Endothelial cell of umbilical vein (primary cell): ENCODE measurements around the gene FBXO48. TPM values are rescaled to one million over a fixed set of nuclear protein-coding genes. Genes with fewer than 3 reads are reported as not detected.

Source experiments
- BruUV-seq: library from RNA; stranded (reverse); fragments of 400-500 nt; replicated peaks from 2 replicates; lab custom pipeline; 2021; lab: Mats Ljungman, UMichigan
- CTCF ChIA-PET: fragments of 300-600, 350-600 bp; sonication (Branson Sonifier 250); formaldehyde crosslinking; loops from one replicate; lab custom pipeline; 2021; ENCODE audit warnings: antibody characterized with exemption, inconsistent platforms; lab: Charles Lee
- POLR2A ChIA-PET: fragments of 300-600, 350-600 bp; sonication (Branson Sonifier 250); formaldehyde crosslinking; loops from one replicate; lab custom pipeline; 2021; ENCODE audit warnings: antibody characterized with exemption, inconsistent platforms; lab: Charles Lee
- DNase-seq: peaks from one replicate; pipeline ENCODE4 v3.0.0-alpha.2; 2011; ENCODE audit warnings: low read depth, low spot score
- FAIRE-seq: peaks from 2 replicates; lab custom pipeline; 2011; peaks lifted over from hg19 to GRCh38; lab: Jason Lieb, UNC
- H2AFZ ChIP-seq: 2 replicates; pipeline ENCODE4 v1.6.0; 2012; ENCODE audit warnings: low read depth, low read length, control low read depth, inconsistent platforms
- H3K27ac ChIP-seq: 2 replicates; pipeline ENCODE4 v1.5.1; 2011; ENCODE audit warnings: low read depth, mild to moderate bottlenecking, control low read depth, low read length, moderate library complexity; ENCODE audit not compliant: insufficient read depth
- H3K27me3 ChIP-seq, 2 experiments: 2 replicates each; pipeline versions ENCODE4 v1.6.0 to v1.6.1; 2011; ENCODE audit warnings: low read length in 2 of 2, mixed read lengths in 1 of 2; ENCODE audit not compliant: control insufficient read depth in 2 of 2, insufficient read depth in 2 of 2
- H3K36me3 ChIP-seq, 2 experiments: 2 replicates in 1 of 2; 3 replicates in 1 of 2; pipeline ENCODE4 v1.5.1; 2011; ENCODE audit warnings: low read length in 2 of 2, mild to moderate bottlenecking in 1 of 2, moderate library complexity in 1 of 2; ENCODE audit not compliant: control insufficient read depth in 2 of 2, insufficient read depth in 2 of 2; ENCODE audit errors: extremely low read depth in 1 of 2
- H3K4me1 ChIP-seq: 3 replicates; pipeline ENCODE4 v1.5.1; 2011; ENCODE audit warnings: mild to moderate bottlenecking, low read length; ENCODE audit not compliant: control insufficient read depth, insufficient read depth; ENCODE audit errors: extremely low read depth
- H3K4me2 ChIP-seq: 2 replicates; pipeline ENCODE4 v1.6.1; 2011; ENCODE audit warnings: low read length, control low read depth, mixed read lengths; ENCODE audit not compliant: insufficient read depth
- H3K4me3 ChIP-seq, 3 experiments: fragments of 200-600 bp in 1 of 3; sonication (generic), shearing (Covaris generic) in 1 of 3; replicated peaks in 1 of 3; 2 replicates each; pipeline ENCODE4 v1.5.1; 2011 to 2016; ENCODE audit warnings: control low read depth in 3 of 3, low read length in 3 of 3, mild to moderate bottlenecking in 2 of 3, inconsistent platforms in 1 of 3, low read depth in 1 of 3, moderate library complexity in 1 of 3; ENCODE audit not compliant: insufficient read depth in 1 of 3
- H3K79me2 ChIP-seq: 2 replicates; pipeline ENCODE4 v1.6.0; 2012; ENCODE audit warnings: low read length, inconsistent platforms; ENCODE audit not compliant: control insufficient read depth, insufficient read depth
- H3K9ac ChIP-seq: replicated peaks from 2 replicates; pipeline ENCODE3; 2011; ENCODE audit warnings: low read length, control low read depth; ENCODE audit not compliant: insufficient read depth; ENCODE audit errors: extremely low read depth
- H3K9me1 ChIP-seq: replicated peaks from 3 replicates; pipeline ENCODE4 v1.6.0; 2011; ENCODE audit warnings: mild to moderate bottlenecking, low read length; ENCODE audit not compliant: control insufficient read depth, insufficient read depth; ENCODE audit errors: extremely low read depth
- H3K9me3 ChIP-seq: replicated peaks from 2 replicates; pipeline ENCODE4 v1.5.1; 2012; ENCODE audit warnings: low read length, inconsistent platforms; ENCODE audit not compliant: control insufficient read depth, insufficient read depth
- H4K20me1 ChIP-seq: replicated peaks from 2 replicates; pipeline ENCODE3; 2011; ENCODE audit warnings: mild to moderate bottlenecking, low read length; ENCODE audit not compliant: control insufficient read depth, insufficient read depth; ENCODE audit errors: extremely low read depth
- CTCF ChIP-seq, 2 donors: IDR thresholded peaks; 1 replicate in 1 of 2; 2 replicates in 1 of 2; pipeline ENCODE4 v1.5.1; 2011; ENCODE audit warnings: low read length in 2 of 2, mild to moderate bottlenecking in 2 of 2, moderate library complexity in 2 of 2, control low read depth in 1 of 2, inconsistent platforms in 1 of 2, low read depth in 1 of 2; ENCODE audit not compliant: insufficient read depth in 1 of 2; ENCODE audit errors: extremely low read depth in 1 of 2
- EZH2 ChIP-seq: IDR thresholded peaks from 2 replicates; pipeline ENCODE4 v1.6.1; 2012; ENCODE audit warnings: borderline replicate concordance, low read depth, mild to moderate bottlenecking, moderate library complexity, low read length, inconsistent platforms; ENCODE audit not compliant: severe bottlenecking
- FOS ChIP-seq: IDR thresholded peaks from 2 replicates; pipeline ENCODE4 v1.6.1; 2011; ENCODE audit warnings: mild to moderate bottlenecking, low read length, moderate library complexity, borderline replicate concordance; ENCODE audit not compliant: insufficient read depth
- GATA2 ChIP-seq: IDR thresholded peaks from 2 replicates; pipeline ENCODE4 v1.7.0; 2011; ENCODE audit warnings: low read depth, mild to moderate bottlenecking, moderate library complexity, mixed read lengths, low read length; ENCODE audit not compliant: insufficient read length, insufficient read depth
- JUN ChIP-seq: IDR thresholded peaks from 2 replicates; pipeline ENCODE4 v1.6.1; 2011; ENCODE audit warnings: borderline replicate concordance, low read depth; ENCODE audit not compliant: insufficient read length, insufficient read depth
- MAX ChIP-seq: IDR thresholded peaks from 2 replicates; pipeline ENCODE4 v1.6.1; 2011; ENCODE audit not compliant: insufficient read depth, insufficient read length
- MYC ChIP-seq: IDR thresholded peaks from one replicate; pipeline ENCODE4 v1.6.1; 2011; ENCODE audit warnings: mild to moderate bottlenecking, low read depth, low read length
- POLR2A ChIP-seq: IDR thresholded peaks from 2 replicates; pipeline ENCODE4 v1.6.1; 2012; ENCODE audit warnings: low read depth, mild to moderate bottlenecking, control low read depth, low read length
- POLR2AphosphoS5 ChIP-seq: IDR thresholded peaks from 2 replicates; pipeline ENCODE4 v1.6.1; 2012; ENCODE audit warnings: low read depth, mild to moderate bottlenecking, control low read depth, low read length, moderate library complexity; ENCODE audit not compliant: insufficient read depth
- dilution Hi-C: fragments of 300-500 bp; cut with MboI; formaldehyde crosslinking; loops from one replicate; pipeline ENCODE4 v1.15.0; 2019; ENCODE audit warnings: low sequenced_read_pairs; ENCODE audit not compliant: extremely low pct_ligation_motif_present
- intact Hi-C: fragments of 100-400 bp; cut with micrococcal nuclease; formaldehyde crosslinking; loops from one replicate; pipeline ENCODE4 v1.10.0; 2022
- polyA plus RNA-seq, 4 experiments: library from polyadenylated mRNA; depleted of rRNA in 3 of 4; stranded (reverse) in 3 of 4; unstranded in 1 of 4; fragments of >200 nt; gene quantifications; 2 replicates each; pipeline versions ENCODE4 v1.2.1 to v1.2.3, GENCODE V29; 2011 to 2012; ENCODE audit warnings: missing spikeins in 1 of 4
- total RNA-seq: library from RNA; stranded (reverse); gene quantifications from 2 replicates; pipeline ENCODE4 v1.2.3, GENCODE V29; 2021

Gene FBXO48
- total and polyA plus RNA-seq, 2 donors (not counting 3 experiments of a cell fraction or from before 2014, with no cell fraction given): 0.46 to 0.73 TPM

GRCh38 chr2:68418419-68418818 is 48.7 kb downstream of the FBXO48 start:
- no peaks in the 10 kb centered on the region for H4K20me1 ChIP-seq
- no peaks in the 10 kb centered on the region for H3K4me1 ChIP-seq
- TF ChIP-seq EZH2 (no peak), POLR2AphosphoS5 (no peak), FOS (no peak), MYC (no peak), MAX (no peak), JUN (no peak), POLR2A (no peak), GATA2 (no peak), CTCF (IDR thresholded peaks at IDR 0.05; ENCODE audit: extremely low read depth in 1 of 2, insufficient read depth in 1 of 2, low read depth in 1 of 2, low read length in 2 of 2) (no peak)
- intact Hi-C loops (no loop called here), dilution Hi-C loops (no loop called here)
- no peak overlapping the region for H2AFZ ChIP-seq
- DNase-seq: no peak
- no peak overlapping the region for H3K9ac ChIP-seq
- H3K9me3 ChIP-seq: no peaks in the 10 kb centered on the region
- ChIA-PET CTCF (interaction anchor here (1.8 kb wide), 1 partner anchor 13 kb away, joined by 4 read pairs; no protein-coding TSS in a partner anchor), POLR2A (no interaction called here)
- peaks cover 7 to 10% of the 10 kb centered on the region in 2 experiments for H3K27me3 ChIP-seq
- no peak overlapping the region for H3K27ac ChIP-seq
- no peaks in the 10 kb centered on the region for H3K36me3 ChIP-seq
- H3K4me2 ChIP-seq: no peak overlapping the region
- no peaks in the 10 kb centered on the region for H3K9me1 ChIP-seq
- H3K4me3 ChIP-seq: no peak overlapping the region
- BruUV-seq: no TSS peak
- H3K79me2 ChIP-seq: no peaks in the 10 kb centered on the region
- no peak for FAIRE-seq
